ENCODE results near the gene AGPAT2. TPM values are rescaled to one million over a fixed set of nuclear protein-coding genes. Genes with fewer than 3 reads are reported as not detected.

The AGPAT2 gene
- total RNA-seq, 1 experiment from 2014 or later: 30.4 TPM

DNA sequence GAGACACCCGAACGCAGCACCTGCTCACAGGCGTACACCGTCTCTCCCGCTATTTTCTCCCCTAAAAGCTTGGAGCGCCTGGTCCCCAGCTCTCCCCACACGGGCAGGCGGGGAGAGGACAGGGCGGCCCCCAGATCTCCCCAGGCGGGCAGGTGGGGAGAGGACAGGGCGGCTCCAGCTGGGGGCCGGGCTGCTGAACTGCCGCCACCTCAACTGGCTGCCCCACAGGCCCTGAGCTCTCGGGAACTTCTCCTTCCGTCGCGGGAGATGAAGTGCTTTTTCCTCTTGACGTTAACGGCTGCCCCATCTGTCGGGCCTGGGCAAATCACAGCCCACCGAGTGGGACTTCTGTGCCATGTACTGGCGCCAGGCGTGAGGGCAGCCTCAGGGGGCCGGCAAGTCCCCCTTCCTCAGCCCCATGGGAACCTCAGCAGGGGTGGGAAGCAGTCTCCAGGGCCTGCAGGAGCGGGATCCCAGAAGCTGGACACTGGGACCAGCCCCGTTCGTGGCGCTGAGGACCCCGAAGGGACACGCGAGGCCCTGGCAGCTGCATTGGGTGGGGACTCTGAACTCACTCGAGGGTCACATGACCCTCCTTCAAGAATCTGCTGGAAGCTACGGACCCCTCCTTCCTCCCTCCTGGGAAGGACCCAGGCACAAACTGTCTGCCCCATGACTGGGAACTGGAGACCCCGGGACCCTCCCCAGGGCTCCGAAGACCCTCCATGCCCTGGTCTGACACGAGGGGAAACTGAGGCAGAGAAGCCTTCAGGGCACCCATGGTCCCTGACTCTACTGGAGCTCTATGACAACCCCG, 30.3 kb downstream of the AGPAT2 start:
- intact Hi-C loops (cut with micrococcal nuclease): no loop called here
- H3K4me3 Mint-ChIP-seq (ENCODE audit: unreplicated experiment): no peak overlapping the region
- CTCF ChIA-PET: interaction anchor here (0.6 to 1.0 kb wide), 2 partner anchors 15 to 360 kb away, joined by 4 read pairs; no protein-coding TSS in a partner anchor
- no TSS peak for BruUV-seq (replicated peaks)
- no peak overlapping the region for H3K27ac Mint-ChIP-seq (ENCODE audit: low read depth, unreplicated experiment)
- no peaks in the 10 kb centered on the region for H3K36me3 Mint-ChIP-seq (ENCODE audit: insufficient read depth, unreplicated experiment)
- H3K9me3 Mint-ChIP-seq (ENCODE audit: unreplicated experiment): no peaks in the 10 kb centered on the region
- POLR2A ChIA-PET: no interaction called here
- TF ChIP-seq, protein P1, sequence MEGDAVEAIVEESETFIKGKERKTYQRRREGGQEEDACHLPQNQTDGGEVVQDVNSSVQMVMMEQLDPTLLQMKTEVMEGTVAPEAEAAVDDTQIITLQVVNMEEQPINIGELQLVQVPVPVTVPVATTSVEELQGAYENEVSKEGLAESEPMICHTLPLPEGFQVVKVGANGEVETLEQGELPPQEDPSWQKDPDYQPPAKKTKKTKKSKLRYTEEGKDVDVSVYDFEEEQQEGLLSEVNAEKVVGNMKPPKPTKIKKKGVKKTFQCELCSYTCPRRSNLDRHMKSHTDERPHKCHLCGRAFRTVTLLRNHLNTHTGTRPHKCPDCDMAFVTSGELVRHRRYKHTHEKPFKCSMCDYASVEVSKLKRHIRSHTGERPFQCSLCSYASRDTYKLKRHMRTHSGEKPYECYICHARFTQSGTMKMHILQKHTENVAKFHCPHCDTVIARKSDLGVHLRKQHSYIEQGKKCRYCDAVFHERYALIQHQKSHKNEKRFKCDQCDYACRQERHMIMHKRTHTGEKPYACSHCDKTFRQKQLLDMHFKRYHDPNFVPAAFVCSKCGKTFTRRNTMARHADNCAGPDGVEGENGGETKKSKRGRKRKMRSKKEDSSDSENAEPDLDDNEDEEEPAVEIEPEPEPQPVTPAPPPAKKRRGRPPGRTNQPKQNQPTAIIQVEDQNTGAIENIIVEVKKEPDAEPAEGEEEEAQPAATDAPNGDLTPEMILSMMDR (IDR thresholded peaks at IDR 0.05; ENCODE audit: unreplicated experiment): no peak
- peaks cover 20% of the 10 kb centered on the region for H3K27me3 Mint-ChIP-seq (ENCODE audit: insufficient read depth, unreplicated experiment)
- no peak for DNase-seq (ENCODE audit: unreplicated experiment)
- H3K4me1 Mint-ChIP-seq (ENCODE audit: insufficient read depth, unreplicated experiment): no peaks in the 10 kb centered on the region

DNA sequence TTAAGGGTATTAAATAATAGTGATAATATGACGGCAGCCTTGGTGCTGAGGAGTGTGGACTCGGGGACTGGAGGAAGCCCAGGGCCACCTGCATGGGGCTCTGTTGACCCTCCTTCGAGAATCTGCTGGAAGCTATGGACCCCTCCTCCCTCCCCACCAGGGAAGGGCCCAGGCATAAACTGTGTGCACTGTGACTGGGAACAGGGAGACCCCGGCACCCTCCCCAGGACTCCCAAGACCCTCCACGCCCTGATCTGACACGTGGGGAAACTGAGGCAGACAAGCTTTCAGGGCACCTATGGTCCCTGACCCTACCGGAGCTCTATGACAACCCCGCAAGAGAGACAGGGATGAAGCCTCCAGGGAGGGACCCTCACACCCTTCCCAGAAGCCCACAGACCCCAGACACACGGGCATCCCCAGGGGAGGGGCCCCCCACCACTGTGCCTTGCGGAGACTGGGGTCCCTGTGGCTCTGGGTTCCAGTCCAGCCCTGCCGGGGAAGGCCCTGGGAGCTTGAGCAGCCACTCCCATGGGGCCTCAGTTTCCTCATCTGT, 31.0 kb downstream of the AGPAT2 start:
- CTCF ChIA-PET: interaction anchor here (1.0 kb wide), 2 partner anchors 16 to 71 kb away, joined by 4 to 5 read pairs; no protein-coding TSS in a partner anchor
- TF ChIP-seq, protein P1 (IDR thresholded peaks at IDR 0.05; ENCODE audit: unreplicated experiment): no peak
- DNase-seq (ENCODE audit: unreplicated experiment): no peak
- no TSS peak for BruUV-seq (replicated peaks)
- no peak overlapping the region for H3K27ac Mint-ChIP-seq (ENCODE audit: low read depth, unreplicated experiment)
- no peak overlapping the region for H3K4me3 Mint-ChIP-seq (ENCODE audit: unreplicated experiment)
- intact Hi-C loops (cut with micrococcal nuclease): no loop called here
- no peaks in the 10 kb centered on the region for H3K4me1 Mint-ChIP-seq (ENCODE audit: insufficient read depth, unreplicated experiment)
- peaks cover 20% of the 10 kb centered on the region for H3K27me3 Mint-ChIP-seq (ENCODE audit: insufficient read depth, unreplicated experiment)
- POLR2A ChIA-PET: no interaction called here
- H3K36me3 Mint-ChIP-seq (ENCODE audit: insufficient read depth, unreplicated experiment): no peaks in the 10 kb centered on the region
- H3K9me3 Mint-ChIP-seq (ENCODE audit: unreplicated experiment): no peaks in the 10 kb centered on the region

DNA sequence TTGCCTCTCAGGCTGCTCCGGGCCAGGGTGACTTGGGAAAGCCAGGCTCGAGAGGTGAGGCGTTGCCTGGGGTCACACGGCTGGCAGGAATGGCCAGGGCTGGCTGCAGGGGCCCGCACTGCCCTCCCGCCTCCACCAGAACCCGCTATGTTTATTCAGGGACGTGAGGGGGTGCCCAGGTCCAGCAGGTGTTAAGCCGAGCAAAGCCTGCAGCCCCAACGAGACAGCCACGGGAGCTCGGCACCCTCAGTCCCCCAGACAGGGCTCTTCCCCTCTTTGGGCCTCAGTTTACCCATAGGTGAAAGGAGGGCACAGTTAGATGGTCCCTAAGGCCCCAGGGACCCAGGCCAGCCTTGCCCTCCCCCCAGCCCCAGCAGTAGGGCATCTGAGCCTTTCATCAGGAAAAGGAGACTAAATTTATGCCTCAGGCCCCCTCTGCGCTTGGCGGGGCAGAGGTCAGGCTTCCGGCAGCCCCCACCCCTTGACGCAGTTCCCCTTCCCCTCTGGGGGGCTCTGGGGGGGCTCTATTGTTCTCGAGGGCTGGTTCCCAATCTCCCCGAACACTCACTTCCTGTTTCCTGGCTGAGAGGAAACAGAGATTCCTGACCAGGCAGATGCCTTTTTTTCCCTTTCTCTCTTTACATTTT, 31.6 kb downstream of the AGPAT2 start:
- no peak for DNase-seq (ENCODE audit: unreplicated experiment)
- peaks cover 20% of the 10 kb centered on the region for H3K27me3 Mint-ChIP-seq (ENCODE audit: insufficient read depth, unreplicated experiment)
- no peaks in the 10 kb centered on the region for H3K9me3 Mint-ChIP-seq (ENCODE audit: unreplicated experiment)
- no peaks in the 10 kb centered on the region for H3K36me3 Mint-ChIP-seq (ENCODE audit: insufficient read depth, unreplicated experiment)
- no peak overlapping the region for H3K4me3 Mint-ChIP-seq (ENCODE audit: unreplicated experiment)
- CTCF ChIA-PET: interaction anchor here (1.0 kb wide), 3 partner anchors 16 to 72 kb away, joined by 3 to 5 read pairs (median 4); no protein-coding TSS in a partner anchor
- TF ChIP-seq, protein P1 (IDR thresholded peaks at IDR 0.05; ENCODE audit: unreplicated experiment): no peak
- no peak overlapping the region for H3K27ac Mint-ChIP-seq (ENCODE audit: low read depth, unreplicated experiment)
- BruUV-seq (replicated peaks): no TSS peak
- POLR2A ChIA-PET: no interaction called here
- intact Hi-C loops (cut with micrococcal nuclease): no loop called here
- H3K4me1 Mint-ChIP-seq (ENCODE audit: insufficient read depth, unreplicated experiment): no peaks in the 10 kb centered on the region

Measured in MCF 10A (cell line).